A549 treated with ZK216348 at 1 μM for 4 hours (cell line): ENCODE data around the gene SLC10A1. TPM values are rescaled to one million over a fixed set of nuclear protein-coding genes. Genes with fewer than 3 reads are reported as not detected.

Experiments used
- total RNA-seq: library from RNA; stranded (reverse); fragments of 200-300 nt; extraction: Qiagen RNA extraction; gene quantifications from 5 replicates; pipeline ENCODE4 v1.2.3, GENCODE V29; 2022; ENCODE audit warnings: low read depth

Gene SLC10A1
- total RNA-seq: not detected in 5 replicates

DNA sequence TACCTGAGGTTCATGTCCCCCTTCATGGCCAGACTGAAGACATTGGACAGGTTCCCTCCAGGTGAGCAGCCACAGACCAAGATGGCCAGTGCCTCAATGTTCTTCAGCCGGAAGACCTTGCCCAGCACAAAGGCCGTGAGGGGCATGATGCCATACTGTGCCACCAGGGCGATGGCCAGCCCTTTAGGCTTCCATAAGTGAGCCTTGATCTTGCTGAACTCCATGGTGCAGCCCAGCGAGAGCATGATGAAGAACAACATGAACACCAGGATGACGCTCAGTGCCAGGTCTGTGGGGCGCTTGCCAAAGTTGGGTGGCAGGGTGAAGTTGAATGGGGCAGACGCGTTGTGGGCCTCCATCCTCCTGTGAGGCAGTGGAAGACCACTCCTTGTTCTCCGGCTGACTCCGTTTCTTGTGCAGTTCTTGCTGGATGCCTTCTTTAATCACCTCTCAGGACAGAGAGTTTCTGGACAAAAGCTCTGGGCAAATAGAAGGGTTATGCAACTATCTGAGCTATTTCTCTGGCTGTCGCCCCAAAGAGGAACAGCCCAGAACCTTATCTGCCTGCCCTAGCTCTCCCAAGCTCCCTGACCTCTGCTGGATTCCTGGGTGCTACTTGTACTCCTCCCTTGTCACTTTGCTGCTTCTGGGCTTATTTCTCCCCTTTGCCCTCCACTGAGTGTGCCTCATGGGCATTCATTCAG is at the start of gene SLC10A1:
TSS of gene SLC10A1 (minus strand) at position 445 of the 704 bp plus-strand sequence. CDS start at position 359, 86 bp downstream.

DNA sequence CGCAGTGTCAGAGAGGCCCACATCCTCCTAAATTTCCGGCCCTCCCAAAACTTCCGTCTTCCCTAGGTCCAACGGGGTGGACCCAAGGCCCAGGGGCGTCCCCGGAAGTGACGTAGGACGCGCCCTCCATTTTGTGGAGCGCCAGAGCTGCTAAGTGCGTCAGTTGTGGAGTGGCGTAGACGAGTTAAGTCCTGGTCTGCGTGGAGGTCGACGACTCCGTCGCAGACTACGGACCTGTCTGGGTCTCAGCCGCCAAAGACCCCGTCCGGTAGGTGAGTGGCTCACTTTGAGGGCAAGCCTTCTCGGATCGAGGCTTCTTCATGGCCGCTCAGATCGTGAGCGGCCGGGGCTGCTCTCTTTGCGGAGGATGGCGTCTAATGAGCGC is 30.1 kb downstream of the SLC10A1 start, which contains the start of gene SRSF5:
TSS of gene SRSF5 (plus strand) at position 159 of the 385 bp plus-strand sequence. CDS start 1,015 bp downstream, outside the sequence.

Other genes starting within 250 kb of the SLC10A1 start
- gene CCDC177, start 222.4 kb downstream of the SLC10A1 start, total RNA-seq: 0.05 to 0.06 TPM in 2 of 5 replicates, not detected in the others
- gene SUSD6, start 185.6 kb downstream of the SLC10A1 start, total RNA-seq: 5.8 to 7.4 TPM (median 6.7 TPM) in 5 replicates
- gene SRSF5, start 30.1 kb downstream of the SLC10A1 start, total RNA-seq: 211 to 369 TPM (median 220 TPM) in 5 replicates
- 15.9 to 25.5 TPM (median 19.2 TPM) in 5 replicates for gene SMOC1, start 82.2 kb upstream of the SLC10A1 start, total RNA-seq